Central memory CD8-positive, alpha-beta T cell (primary cell): ENCODE measurements around the gene ARHGDIB.

Experiments
- ATAC-seq: fragments of 150-1000 bp; cut with Tn5 transposase; replicated peaks from 2 replicates; pipeline ENCODE4 v1.10.0; 2022; ENCODE audit warnings: mild to moderate bottlenecking, moderate FRiP score, moderate number of reproducible peaks; ENCODE audit not compliant: poor library complexity, severe bottlenecking; ENCODE audit errors: extremely low read depth
- DNase-seq, 2 donors: peaks; one replicate each; pipeline ENCODE4 v3.0.0; 2021; ENCODE audit warnings: low spot score in 2 of 2
- H3K27ac Mint-ChIP-seq: one replicate; pipeline ENCODE4 v1.8.0; 2022; ENCODE audit warnings: low read depth, mild to moderate bottlenecking, moderate library complexity, mixed read lengths
- H3K27me3 Mint-ChIP-seq: one replicate; pipeline ENCODE4 v1.8.0; 2022; ENCODE audit warnings: mixed read lengths
- H3K36me3 Mint-ChIP-seq: one replicate; pipeline ENCODE4 v1.8.0; 2022; ENCODE audit warnings: mild to moderate bottlenecking, moderate library complexity, mixed read lengths; ENCODE audit not compliant: insufficient read depth
- H3K4me1 Mint-ChIP-seq: one replicate; pipeline ENCODE4 v1.8.0; 2022; ENCODE audit warnings: mixed read lengths
- H3K4me3 Mint-ChIP-seq: one replicate; pipeline ENCODE4 v1.8.0; 2022; ENCODE audit warnings: mild to moderate bottlenecking, moderate library complexity, mixed read lengths
- H3K9me3 Mint-ChIP-seq: one replicate; pipeline ENCODE4 v1.8.0; 2022; ENCODE audit warnings: mixed read lengths

Gene ARHGDIB

DNA sequence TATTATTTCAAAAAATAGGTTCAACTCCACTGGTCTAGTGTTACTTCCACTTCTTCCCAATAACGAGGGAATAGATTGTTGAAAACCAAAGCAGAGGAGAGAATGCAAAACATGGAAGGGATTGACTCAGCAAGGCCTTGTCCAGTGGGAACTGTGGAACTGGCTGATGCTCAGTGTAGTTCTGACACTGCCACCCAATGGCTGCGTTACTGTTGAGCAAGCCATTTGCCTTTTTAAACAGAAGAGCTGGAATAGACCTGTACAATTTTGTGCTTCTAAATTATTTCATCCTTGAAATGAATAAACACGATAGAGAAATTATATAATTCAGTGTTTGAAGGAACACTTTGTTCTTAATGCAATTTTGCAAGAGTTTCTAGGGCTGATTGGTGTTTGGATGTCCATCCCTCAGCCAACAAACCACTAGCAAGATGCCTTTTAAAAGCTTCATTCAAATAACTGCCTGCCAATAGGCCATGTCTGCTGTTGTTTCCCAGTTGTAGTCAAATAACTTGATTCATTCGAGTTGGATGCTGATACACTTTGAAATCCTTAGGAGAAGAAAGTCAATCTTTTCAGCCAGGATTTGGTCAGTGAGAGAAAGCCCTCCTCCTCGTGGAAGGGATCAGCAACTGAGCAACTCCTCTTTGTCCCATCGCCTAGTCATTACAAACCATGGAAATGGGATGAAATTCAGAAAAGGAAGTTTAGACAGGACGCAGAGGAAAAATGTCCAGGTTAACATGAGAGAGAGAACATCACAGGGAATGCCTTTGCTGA, 68.5 kb downstream of the ARHGDIB start:
- no peak overlapping the region for H3K27ac Mint-ChIP-seq
- DNase-seq (no peak), ATAC-seq (no peak)
- H3K27me3 Mint-ChIP-seq, result peaks cover 23% of the 10 kb centered on the region
- H3K4me3 Mint-ChIP-seq, result no peak overlapping the region
- H3K4me1 Mint-ChIP-seq, result no peaks in the 10 kb centered on the region
- H3K9me3 Mint-ChIP-seq, result no peaks in the 10 kb centered on the region
- H3K36me3 Mint-ChIP-seq, result no peaks in the 10 kb centered on the region
